AG09319 (cell line): ENCODE measurements around the gene PYROXD2.

Experiments
- DNase-seq: peaks from one replicate; pipeline ENCODE4 v3.0.0-alpha.2; 2010; ENCODE audit warnings: low read depth; ENCODE audit errors: extremely low read depth
- CTCF ChIP-seq: IDR thresholded peaks from 2 replicates; pipeline ENCODE4 v1.5.1; 2011; ENCODE audit warnings: low read depth, mild to moderate bottlenecking, inconsistent platforms, low read length, moderate library complexity

The PYROXD2 gene

GRCh38 chr10:98338896-98339295 lies 76.1 kb downstream of the PYROXD2 start:
- DNase-seq, result no peak

DNA sequence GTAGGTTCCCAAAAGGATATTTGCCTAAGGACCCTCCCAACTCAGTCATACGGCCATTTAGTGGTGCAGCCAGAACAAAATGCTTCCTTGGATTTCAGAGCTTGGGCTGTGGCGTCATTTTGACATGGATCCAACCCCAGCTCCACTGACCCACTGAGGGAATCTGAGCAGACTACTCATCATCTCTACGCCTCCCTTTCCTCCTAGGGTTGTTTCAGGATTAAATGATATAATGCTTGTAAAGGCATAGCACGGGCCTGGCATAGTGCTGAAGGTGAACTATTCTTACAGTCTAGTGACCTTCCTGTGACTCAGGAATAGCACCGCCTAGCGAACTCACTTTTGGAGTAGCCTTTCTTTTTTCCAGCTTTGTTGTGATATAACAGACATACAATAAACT lies 76.7 kb downstream of the PYROXD2 start:
- no peak for DNase-seq
- TF ChIP-seq CTCF, result peak; percentile 28

More at GRCh38 chr10:98338896-98339295, 76.1 kb downstream of the PYROXD2 start:
- no peak for TF ChIP-seq CTCF

DNA sequence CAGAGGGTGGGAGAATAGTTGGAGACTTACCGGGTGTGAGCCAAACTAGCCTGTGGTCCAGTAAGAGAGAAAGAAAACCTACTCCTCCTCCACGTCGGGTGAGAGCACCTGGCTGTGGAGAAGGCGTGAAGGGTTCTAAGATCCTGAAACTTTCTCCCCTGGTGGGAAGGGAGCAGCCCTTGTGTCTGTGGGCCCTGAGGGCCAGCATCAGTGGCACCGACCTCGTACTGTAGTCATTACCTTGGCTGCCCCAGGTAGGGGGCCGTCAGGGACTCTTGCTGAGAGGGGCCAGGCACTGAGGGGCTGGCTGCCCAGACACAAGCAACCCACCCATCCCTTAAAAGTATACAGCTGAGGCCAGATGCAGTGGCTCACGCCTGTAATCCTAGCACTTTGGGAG lies 77.5 kb downstream of the PYROXD2 start:
- TF ChIP-seq CTCF, result no peak
- DNase-seq, result no peak
